Measurements from ENCODE around the gene NTSR1. TPM values are rescaled to one million over a fixed set of nuclear protein-coding genes. Genes with fewer than 3 reads are reported as not detected.

NTSR1 gene
- total RNA-seq, 1 experiment from 2014 or later, result 44.1 TPM

GRCh38 chr20:62749851-62750445 is 41.3 kb downstream of the NTSR1 start:
- Histone ChIP-seq H3K4me1 (ENCODE audit: control insufficient read depth, insufficient read depth, low read length) (peaks cover 17% of the 10 kb centered on the region), H3K4me3 (ENCODE audit: low read depth in 2 of 2, low read length in 2 of 2) (no peak overlapping the region), H3K9me3 (ENCODE audit: control insufficient read depth, insufficient read depth, low read depth, low read length) (no peaks in the 10 kb centered on the region), H3K36me3 (ENCODE audit: control insufficient read depth, insufficient read depth, low read length) (no peaks in the 10 kb centered on the region; the same call in 1 of the 2 replicates), H3K27me3 (ENCODE audit: control insufficient read depth, insufficient read depth, low read length) (no peaks in the 10 kb centered on the region), H3K27ac (ENCODE audit: low read length) (no peak overlapping the region)
- in situ Hi-C loops (cut with HindIII; ENCODE audit: low pct_unique_long_range_greater_than_20kb, low sequenced_read_pairs), result no loop called here
- DNase-seq (ENCODE audit: low read depth, low spot score) (no peak), ATAC-seq (no peak)
- intact Hi-C loops (cut with micrococcal nuclease; ENCODE audit: unreplicated experiment), result no loop called here
- BruUV-seq (replicated peaks), result no TSS peak
- ChIA-PET POLR2A (no interaction called here), CTCF (no interaction called here)
- TF ChIP-seq REST (IDR thresholded peaks at IDR 0.05; ENCODE audit: insufficient read depth in 1 of 2, low read depth in 2 of 2, low read length in 1 of 2) (no peak), TCF7L2 (IDR thresholded peaks at IDR 0.05; ENCODE audit: low read depth, low read length) (no peak), CTCF (IDR thresholded peaks at IDR 0.05) (no peak), POLR2AphosphoS5 (IDR thresholded peaks at IDR 0.05; ENCODE audit: low read depth, low read length) (no peak), SIN3A (IDR thresholded peaks at IDR 0.05; ENCODE audit: borderline replicate concordance, insufficient read depth, low read depth, low read length) (no peak)

- H3K27me3 ChIP-seq (ENCODE audit: control insufficient read depth, insufficient read depth, low read length), result no peaks in the 10 kb centered on the region
- H3K4me3 ChIP-seq (ENCODE audit: low read depth in 2 of 2, low read length in 2 of 2), result no peak overlapping the region
- ATAC-seq (peak; percentile 40), DNase-seq (ENCODE audit: low read depth, low spot score) (no peak)
- ChIA-PET CTCF (interaction anchor here (1.0 kb wide), 1 partner anchor 44 kb away, joined by 4 read pairs; no protein-coding TSS in a partner anchor), POLR2A (no interaction called here)
- in situ Hi-C loops (cut with HindIII; ENCODE audit: low pct_unique_long_range_greater_than_20kb, low sequenced_read_pairs) (no loop called here), intact Hi-C loops (cut with micrococcal nuclease; ENCODE audit: unreplicated experiment) (no loop called here)
- peaks cover 17% of the 10 kb centered on the region for H3K4me1 ChIP-seq (ENCODE audit: control insufficient read depth, insufficient read depth, low read length)
- H3K9me3 ChIP-seq (ENCODE audit: control insufficient read depth, insufficient read depth, low read depth, low read length), result no peaks in the 10 kb centered on the region
- no TSS peak for BruUV-seq (replicated peaks)
- TF ChIP-seq CTCF (IDR thresholded peaks at IDR 0.05) (no peak), REST (IDR thresholded peaks at IDR 0.05; ENCODE audit: insufficient read depth in 1 of 2, low read depth in 2 of 2, low read length in 1 of 2) (no peak), POLR2AphosphoS5 (IDR thresholded peaks at IDR 0.05; ENCODE audit: low read depth, low read length) (no peak), SIN3A (IDR thresholded peaks at IDR 0.05; ENCODE audit: borderline replicate concordance, insufficient read depth, low read depth, low read length) (no peak)
- no peaks in the 10 kb centered on the region; the same call in 1 of the 2 replicates for H3K36me3 ChIP-seq (ENCODE audit: control insufficient read depth, insufficient read depth, low read length)
- peak overlapping the region; percentile 59 for H3K27ac ChIP-seq (ENCODE audit: low read length)
These were observed 43.0 kb downstream of the NTSR1 start for GRCh38 chr20:62751551-62752150.

All from Panc1 (cell line).